ENCODE measurements around the gene ADISSP. TPM values are rescaled to one million over a fixed set of nuclear protein-coding genes. Genes with fewer than 3 reads are reported as not detected.

Gene ADISSP
- total RNA-seq (2022; extraction: Qiagen RNA extraction; ENCODE audit: low read depth): 101 to 169 TPM (median 156 TPM) in 5 replicates

DNA sequence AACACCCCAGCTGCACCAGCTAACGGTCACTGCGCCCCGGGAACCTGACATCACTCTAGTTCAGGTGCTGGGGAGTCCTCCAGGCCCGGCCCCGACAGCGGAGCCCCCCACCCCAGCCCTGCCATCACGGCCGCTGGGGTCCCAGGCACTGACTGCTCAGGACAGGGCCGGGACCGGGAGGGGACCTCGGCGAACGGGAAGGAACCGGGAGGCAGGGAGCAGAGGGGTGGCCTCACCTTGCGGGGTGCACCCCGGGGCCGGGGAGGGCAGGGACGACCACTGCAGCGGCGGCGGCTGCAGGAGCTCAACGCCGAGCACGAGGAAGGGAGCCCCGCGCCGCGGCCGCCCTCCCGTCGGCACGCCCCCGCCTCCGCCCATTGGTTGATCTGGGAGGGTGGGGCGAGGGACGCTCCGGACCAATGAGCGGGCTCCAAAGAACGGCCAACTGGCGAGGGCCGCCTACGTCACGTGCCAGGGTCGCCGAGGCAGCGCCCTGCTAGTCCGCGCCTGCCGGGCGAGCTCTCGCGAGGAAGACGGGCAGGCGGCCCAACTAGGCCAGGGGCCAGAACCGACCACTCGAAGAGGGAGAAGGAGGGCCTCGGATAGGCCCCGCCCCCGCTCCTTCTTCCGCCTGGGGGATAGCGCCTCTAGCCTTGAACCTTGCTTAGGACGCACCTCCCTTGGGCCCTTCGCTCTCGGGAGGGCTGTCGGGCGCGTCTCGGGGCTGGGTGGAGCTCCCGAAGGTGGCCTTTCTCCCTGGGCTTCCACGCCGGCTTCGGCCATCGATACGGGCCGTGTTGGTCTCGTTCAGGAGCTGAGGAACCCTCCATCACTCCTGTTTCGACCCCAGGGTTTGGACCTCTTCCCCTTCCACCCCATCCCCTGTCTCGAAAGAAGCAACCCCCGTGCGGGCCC is at the start of gene ADISSP:
Gene ADISSP (minus strand): TSS at position 327 of the 915 bp plus-strand sequence. CDS start 7,653 bp downstream, outside the sequence.

DNA sequence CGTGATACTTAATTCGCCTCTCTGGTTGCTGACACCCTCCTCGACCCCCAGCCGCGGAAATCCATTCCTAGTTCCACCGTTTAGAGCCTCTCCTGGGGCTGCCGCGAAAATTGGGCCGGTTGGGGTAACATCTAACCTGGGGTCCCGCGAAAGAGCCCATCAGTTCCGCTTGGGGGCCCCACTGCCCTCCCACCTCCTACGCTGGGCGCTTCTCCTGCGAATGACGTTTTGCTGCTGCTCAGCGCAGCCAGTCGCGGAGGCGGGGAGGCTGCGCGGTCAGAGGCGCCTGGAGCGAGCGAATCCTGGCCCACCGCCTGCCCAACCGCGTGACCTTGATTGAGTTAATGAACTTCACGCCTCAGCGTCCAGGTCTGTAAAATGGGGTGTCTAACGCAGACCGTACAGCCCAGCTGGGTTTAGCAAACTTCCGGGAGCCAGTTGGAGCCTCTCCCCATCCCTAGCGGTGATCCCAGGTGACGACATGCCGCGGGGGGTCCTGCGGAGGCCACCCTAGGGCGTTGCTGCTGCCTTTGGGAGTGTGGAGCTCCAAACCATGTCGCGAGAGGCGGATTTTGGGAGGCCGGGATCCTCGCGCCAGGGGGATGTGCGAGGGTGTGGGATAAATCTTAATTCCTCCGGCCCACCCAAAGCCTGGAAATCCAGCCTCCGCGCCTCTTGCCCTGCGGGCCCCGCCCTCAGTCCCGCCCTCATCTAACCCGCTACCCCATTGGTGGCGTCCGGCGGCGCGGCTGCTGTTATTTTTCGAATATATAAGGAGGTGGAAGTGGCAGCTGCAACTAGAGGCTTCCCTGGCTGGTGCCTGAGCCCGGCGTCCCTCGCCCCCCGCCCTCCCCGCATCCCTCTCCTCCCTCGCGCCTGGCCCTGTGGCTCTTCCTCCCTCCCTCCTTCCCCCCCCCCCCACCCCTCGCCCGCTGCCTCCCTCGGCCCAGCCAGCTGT is 28.2 kb upstream of the ADISSP start, which contains the start of gene CDC25B:
Gene CDC25B (plus strand): TSS at position 800 of the 958 bp plus-strand sequence. CDS start 222 bp downstream, outside the sequence.

DNA sequence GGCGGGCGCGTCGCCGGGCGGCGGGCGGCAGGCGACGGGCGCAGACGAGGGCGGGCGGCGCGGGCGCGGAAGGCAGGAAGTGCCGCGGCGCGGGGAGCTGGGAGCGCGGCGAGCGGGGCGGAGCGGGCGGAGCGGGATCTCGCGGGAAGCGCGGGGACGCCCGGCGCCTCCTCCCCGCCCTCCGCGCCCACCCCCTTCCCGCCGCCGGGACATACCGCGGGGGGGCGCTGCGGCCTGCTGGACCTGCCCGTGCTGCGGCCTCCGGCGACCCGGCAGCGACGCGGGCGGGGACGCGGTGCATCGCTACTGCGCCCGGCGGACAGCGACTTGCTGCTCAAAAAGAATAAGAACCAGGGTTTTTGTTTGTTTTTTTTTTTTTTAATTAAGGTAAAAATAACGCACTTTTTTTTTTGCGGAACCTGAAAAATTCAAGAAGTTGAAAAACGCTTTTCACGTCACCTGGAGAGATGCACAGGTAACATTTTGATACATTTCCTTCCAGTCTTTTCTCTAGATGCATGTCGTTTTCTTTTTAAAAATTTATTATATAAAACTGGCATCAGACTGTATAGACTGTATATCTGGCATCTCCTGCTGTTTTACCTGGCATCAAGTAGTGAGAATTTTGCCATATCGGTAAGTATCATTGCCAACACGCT is 19.2 kb upstream of the ADISSP start, which contains the start of gene CENPB:
Gene CENPB (minus strand): TSS at position 76 of the 659 bp plus-strand sequence. CDS start 257 bp downstream, outside the sequence.

DNA sequence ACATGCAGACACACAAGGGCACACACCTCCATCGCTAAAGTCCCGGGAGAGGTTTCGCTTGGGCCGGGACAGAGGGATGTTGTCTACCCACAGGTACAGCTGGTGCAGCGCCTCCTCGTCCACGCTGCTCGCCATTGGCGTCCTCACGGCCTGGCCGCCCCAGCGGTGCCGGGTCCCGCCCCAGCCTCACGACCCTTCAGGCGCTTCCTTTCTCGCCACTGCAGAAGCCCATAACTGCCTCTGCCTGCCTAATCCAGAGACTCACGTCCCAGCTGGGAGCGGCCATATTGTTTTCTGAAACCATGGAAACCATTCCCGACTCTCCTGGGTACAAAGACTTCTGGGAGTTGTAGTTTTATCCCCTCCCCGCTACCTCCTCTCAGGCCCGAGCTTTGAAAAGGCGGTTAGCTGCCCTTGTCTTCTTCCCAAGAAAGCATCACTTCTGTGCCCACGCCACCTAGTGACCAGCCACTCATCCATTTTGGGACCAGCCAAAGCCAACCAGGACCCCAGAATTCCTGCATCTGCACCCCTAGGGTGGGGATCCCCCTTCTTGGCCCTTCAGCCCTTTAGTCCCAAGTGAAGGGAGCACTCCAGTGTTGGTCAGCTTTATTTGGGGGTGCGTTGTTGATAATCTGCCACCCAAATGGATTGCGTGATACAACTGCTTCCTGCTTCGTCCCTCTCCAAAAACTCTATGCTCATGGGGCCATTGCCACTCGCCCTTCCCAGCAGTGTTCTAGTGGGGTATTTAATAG is 13.8 kb upstream of the ADISSP start, which contains the start of gene SPEF1:
Gene SPEF1 (minus strand): TSS at position 296 of the 758 bp plus-strand sequence. CDS start 161 bp downstream, at position 135.

DNA sequence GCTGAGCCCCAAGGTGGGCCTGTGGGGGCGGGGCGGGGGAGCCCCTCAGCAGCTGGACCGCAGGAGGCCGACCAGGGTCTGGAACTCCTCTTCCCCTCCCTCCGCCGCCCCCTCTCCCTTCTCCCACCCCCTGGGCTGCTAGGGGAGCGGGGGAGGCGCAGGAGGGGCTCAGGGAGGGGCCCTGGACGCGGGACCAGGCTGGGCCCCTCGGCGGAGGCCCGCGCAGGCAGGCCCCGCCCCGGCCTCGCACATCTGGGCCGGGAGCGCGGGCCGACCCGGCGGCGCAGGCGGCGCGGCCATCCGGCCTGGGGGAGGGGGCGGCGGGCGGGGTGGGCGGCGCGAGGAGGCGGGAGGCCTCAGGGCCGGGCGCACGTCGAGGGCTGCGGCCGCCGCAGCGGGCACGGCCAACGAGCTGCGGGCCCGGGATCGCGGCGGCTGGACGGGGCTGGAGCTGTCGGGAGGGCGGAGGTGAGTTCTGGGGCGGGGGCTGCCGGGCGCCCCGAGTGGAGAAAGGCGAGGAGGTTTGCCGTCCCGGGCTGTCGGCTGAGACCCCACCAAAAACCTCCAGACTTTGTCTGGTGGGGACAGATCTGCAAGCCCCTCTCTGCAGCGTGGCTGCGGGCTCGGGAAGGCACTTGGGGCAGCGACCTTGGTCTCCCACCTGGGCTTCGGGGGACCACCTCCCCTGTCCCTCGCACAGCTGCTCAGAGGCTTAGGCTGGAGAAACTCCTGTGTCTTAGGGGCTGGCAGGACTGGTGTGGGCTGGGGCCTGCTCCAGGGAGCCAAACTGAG is 35.0 kb downstream of the ADISSP start, which contains the start of gene HSPA12B:
Gene HSPA12B (plus strand): TSS at position 359 of the 792 bp plus-strand sequence. CDS start 5,990 bp downstream, outside the sequence.

DNA sequence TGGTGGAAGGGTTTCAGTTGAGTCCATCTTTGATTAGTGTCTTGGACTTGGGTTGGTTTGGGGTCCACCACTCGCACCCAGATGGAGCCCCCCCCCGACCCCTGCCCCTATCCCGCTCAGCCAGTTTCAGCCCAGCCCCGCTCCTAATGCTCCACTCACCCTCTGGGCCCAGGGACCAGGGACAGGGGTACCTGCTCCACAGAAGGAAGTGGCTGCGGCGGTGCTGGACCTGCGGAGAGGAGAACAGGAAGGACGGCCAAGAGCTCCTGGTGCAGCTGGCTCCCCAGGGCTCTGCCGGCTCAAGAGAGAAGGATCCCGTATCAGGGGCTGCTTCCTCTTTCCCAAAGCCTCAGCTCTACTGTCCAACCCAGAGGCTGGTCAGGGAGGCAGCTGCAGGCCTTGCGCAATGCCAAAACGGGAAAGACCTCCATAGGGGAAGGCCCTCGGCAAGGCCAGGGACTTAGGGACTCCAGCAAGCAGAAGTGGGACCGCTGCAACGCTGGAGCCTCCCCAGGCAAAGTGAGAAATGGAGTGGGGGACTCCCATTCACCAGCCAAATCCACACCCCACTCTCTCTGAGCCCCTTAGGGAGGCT is 55.2 kb downstream of the ADISSP start, which contains the start of gene SIGLEC1:
Gene SIGLEC1 (minus strand): TSS at position 322 of the 595 bp plus-strand sequence. CDS start 5,472 bp downstream, outside the sequence.

Other genes with a start within 250 kb of the ADISSP start
- not detected in 5 replicates for gene GFRA4, start 104.4 kb downstream of the ADISSP start, total RNA-seq (2022; extraction: Qiagen RNA extraction; ENCODE audit: low read depth)
- 0.06 TPM in 1 of 5 replicates, not detected in the others for gene ADAM33, start 85.7 kb downstream of the ADISSP start, total RNA-seq (2022; extraction: Qiagen RNA extraction; ENCODE audit: low read depth)
- gene SIGLEC1, start 55.2 kb downstream of the ADISSP start, total RNA-seq (2022; extraction: Qiagen RNA extraction; ENCODE audit: low read depth): not detected in 5 replicates
- 0.29 to 0.43 TPM (median 0.34 TPM) in 5 replicates for gene HSPA12B, start 35.1 kb downstream of the ADISSP start, total RNA-seq (2022; extraction: Qiagen RNA extraction; ENCODE audit: low read depth)
- gene SPEF1, start 13.7 kb upstream of the ADISSP start, total RNA-seq (2022; extraction: Qiagen RNA extraction; ENCODE audit: low read depth): 1.5 to 2.1 TPM (median 2.0 TPM) in 5 replicates
- gene CENPB, start 19.0 kb upstream of the ADISSP start, total RNA-seq (2022; extraction: Qiagen RNA extraction; ENCODE audit: low read depth): 91.1 to 129 TPM (median 119 TPM) in 5 replicates
- gene CDC25B, start 28.6 kb upstream of the ADISSP start, total RNA-seq (2022; extraction: Qiagen RNA extraction; ENCODE audit: low read depth): 171 to 213 TPM (median 207 TPM) in 5 replicates
- gene AP5S1, start 52.8 kb upstream of the ADISSP start, total RNA-seq (2022; extraction: Qiagen RNA extraction; ENCODE audit: low read depth): 14.9 to 20.4 TPM (median 17.8 TPM) in 5 replicates
- 16.5 to 23.1 TPM (median 20.1 TPM) in 5 replicates for gene MAVS, start 79.1 kb upstream of the ADISSP start, total RNA-seq (2022; extraction: Qiagen RNA extraction; ENCODE audit: low read depth)
- gene PANK2, start 121.6 kb upstream of the ADISSP start, total RNA-seq (2022; extraction: Qiagen RNA extraction; ENCODE audit: low read depth): 51.7 to 59.5 TPM (median 57.6 TPM) in 5 replicates
- 11.4 to 14.2 TPM (median 12.9 TPM) in 5 replicates for gene RNF24, start 247.8 kb upstream of the ADISSP start, total RNA-seq (2022; extraction: Qiagen RNA extraction; ENCODE audit: low read depth)

Measured in A549 treated with RU486 at 1 μM for 4 hours (cell line).